Measurements from ENCODE around the gene POU2F1.
"Not testable (repeated sequence)": the region's sequence is repeated elsewhere in the genome, so short reads cannot be mapped to it uniquely, and the experiment has no call there.

The POU2F1 gene

DNA sequence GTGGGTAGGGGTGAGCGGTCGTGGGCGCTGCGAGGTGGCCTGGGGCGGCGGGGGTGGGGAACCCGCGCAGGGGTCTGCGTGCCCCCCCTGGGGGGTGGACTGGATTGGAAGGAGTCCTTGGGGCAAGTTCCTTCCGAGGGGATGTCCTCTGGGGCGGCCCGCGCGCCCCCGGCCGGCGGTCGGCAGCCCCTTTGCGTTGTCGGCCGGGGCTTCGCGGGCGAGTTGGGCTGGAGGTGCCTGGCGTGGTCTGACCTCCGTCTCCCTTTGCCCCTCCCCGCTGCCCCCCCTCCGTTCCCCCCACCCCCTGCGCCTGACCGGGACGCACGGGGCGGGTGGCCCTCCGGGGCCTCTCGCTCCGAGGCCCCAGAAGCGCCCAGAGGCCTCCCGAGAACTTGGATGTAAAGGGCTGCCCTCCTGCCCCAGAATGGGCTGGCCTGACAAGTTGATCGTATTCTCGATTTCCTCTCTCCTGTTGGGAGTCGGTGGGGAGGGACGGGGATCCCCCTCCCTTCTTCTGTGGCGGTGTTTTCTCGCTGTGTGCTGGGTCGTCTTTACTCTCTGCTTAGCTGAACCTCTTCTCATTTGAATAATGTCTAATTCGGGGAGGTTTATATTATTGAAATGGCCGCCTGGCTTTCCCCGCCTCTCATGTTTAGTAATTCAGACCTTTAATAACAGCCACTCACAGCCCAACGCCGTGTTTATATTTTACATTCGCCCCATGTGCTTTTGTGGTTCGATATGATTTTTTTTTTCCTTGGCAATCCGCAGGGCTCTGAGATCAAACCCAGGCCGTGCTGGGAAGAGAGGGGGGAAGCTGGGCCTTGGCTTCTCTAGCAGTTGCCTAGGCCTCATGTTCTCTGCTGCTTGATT is 1.3 kb downstream of the POU2F1 start:
- Histone ChIP-seq H3K4me3 (ENCODE audit: low read length in 2 of 2) (peak overlapping the region; percentile 73 to 97), H3K79me1 (ENCODE audit: low read depth, low read length) (peaks cover 2% of the 10 kb centered on the region), H3K36me3 (replicated peaks in 1 of 2; ENCODE audit: control insufficient read depth in 2 of 2, insufficient read depth in 2 of 2, low read length in 2 of 2) (no peaks in the 10 kb centered on the region), H4K8ac (ENCODE audit: low read depth, low read length) (no peak overlapping the region), H3K4me1 (ENCODE audit: control insufficient read depth in 2 of 2, insufficient read depth in 1 of 2, low read depth in 1 of 2, low read length in 2 of 2) (peaks cover 3 to 14% of the 10 kb centered on the region in 2 donors), H3K27me3 (ENCODE audit: control insufficient read depth in 3 of 3, insufficient read depth in 3 of 3, low read depth in 1 of 3, low read length in 3 of 3) (no peaks in the 10 kb centered on the region), H4K91ac (ENCODE audit: low read depth, low read length, poor library complexity) (no peak overlapping the region), H3K4ac (ENCODE audit: low read length) (peak overlapping the region; percentile 72), H2AFZ (ENCODE audit: low read length) (peak overlapping the region; percentile 87), H3K4me2 (ENCODE audit: insufficient read depth, low read length, poor library complexity, severe bottlenecking) (peak overlapping the region; percentile 60), H2BK120ac (ENCODE audit: low read depth, low read length) (no peak overlapping the region), H2BK5ac (ENCODE audit: low read length) (peak overlapping the region; percentile 96), H3K27ac (replicated peaks; ENCODE audit: low read length) (peak overlapping the region; percentile 87), H2BK15ac (ENCODE audit: low read length) (peak overlapping the region; percentile 58), H3K23ac (ENCODE audit: low read depth, low read length, poor library complexity) (peak overlapping the region; percentile 89), H3K9me3 (replicated peaks in 1 of 2; ENCODE audit: control insufficient read depth in 2 of 2, insufficient read depth in 1 of 2, low read depth in 1 of 2, low read length in 2 of 2) (no peaks in the 10 kb centered on the region), H2AK5ac (ENCODE audit: low read depth, low read length) (peak overlapping the region; percentile 91), H3K18ac (ENCODE audit: low read length) (peak overlapping the region; percentile 97), H3K9ac (ENCODE audit: low read depth, low read length, poor library complexity) (peak overlapping the region; percentile 97), H3K14ac (ENCODE audit: low read length) (no peak overlapping the region), H2BK12ac (ENCODE audit: low read length) (peak overlapping the region; percentile 58)
- DNase-seq (ENCODE audit: low spot score) = peak; percentile 56
- no CpG with 5 or more reads among the region's 54 CpGs for WGBS, 2 donors (ENCODE audit: extremely low coverage in 2 of 2, insufficient read length in 2 of 2, insufficient replicate concordance in 1 of 2)

DNA sequence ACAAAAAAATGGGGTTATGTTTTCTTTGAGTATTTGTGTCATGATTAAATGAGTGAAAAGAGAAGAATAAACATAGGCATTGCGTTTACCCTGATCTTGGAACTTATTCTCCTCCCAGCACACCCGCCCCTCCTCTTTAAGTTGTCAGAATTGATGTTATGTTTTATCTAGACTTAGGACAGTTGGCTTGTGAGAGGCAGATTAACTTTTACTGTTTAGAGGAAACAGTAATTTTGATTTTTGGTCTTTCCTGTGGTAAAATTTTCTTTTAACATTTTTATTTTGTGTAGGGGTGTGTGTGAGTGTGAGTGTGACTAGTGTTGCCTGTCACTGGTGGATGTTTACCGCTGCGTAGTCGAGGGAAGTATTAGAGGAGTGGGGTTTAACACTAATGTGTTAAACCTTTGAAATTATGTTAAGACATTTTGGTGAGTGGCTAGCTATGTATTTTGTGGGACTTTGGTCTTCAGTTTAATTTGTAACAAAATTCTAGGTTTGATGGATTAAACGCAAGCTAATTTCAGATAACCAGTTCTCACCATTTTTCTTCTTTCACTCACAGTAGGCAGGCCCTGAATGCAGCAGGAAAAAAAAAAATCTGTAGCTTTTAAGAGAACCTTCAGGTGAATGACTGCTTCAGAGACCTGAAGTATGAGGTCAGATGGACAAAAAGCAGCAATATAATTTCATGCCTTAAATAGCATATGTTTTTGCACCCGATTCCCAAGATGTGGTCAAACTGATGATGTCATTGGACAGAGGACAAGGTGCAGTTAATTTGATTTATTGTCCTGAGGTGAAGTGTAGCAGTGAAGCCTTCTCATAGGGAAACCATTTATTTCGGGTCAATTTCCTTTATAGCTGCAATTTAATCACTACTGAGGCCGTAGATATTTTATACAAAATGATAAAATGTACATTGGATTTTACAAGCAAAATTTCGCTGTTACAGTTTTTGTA is 2.7 kb downstream of the POU2F1 start:
- no peak for DNase-seq (ENCODE audit: low spot score)
- H3K4ac ChIP-seq (ENCODE audit: low read length) = no peak overlapping the region
- no CpG with 5 or more reads among the region's 10 CpGs for WGBS, 2 donors (ENCODE audit: extremely low coverage in 2 of 2, insufficient read length in 2 of 2, insufficient replicate concordance in 1 of 2)
- H3K14ac ChIP-seq (ENCODE audit: low read length) = no peak overlapping the region
- no peak overlapping the region for H2BK15ac ChIP-seq (ENCODE audit: low read length)
- no peak overlapping the region for H3K27ac ChIP-seq (replicated peaks; ENCODE audit: low read length)
- no peak overlapping the region for H2AK5ac ChIP-seq (ENCODE audit: low read depth, low read length)
- H2BK5ac ChIP-seq (ENCODE audit: low read length) = no peak overlapping the region
- no peak overlapping the region for H3K4me2 ChIP-seq (ENCODE audit: insufficient read depth, low read length, poor library complexity, severe bottlenecking)
- H3K9ac ChIP-seq (ENCODE audit: low read depth, low read length, poor library complexity) = no peak overlapping the region
- H3K9me3 ChIP-seq (replicated peaks in 1 of 2; ENCODE audit: control insufficient read depth in 2 of 2, insufficient read depth in 1 of 2, low read depth in 1 of 2, low read length in 2 of 2) = no peaks in the 10 kb centered on the region
- no peak overlapping the region for H3K18ac ChIP-seq (ENCODE audit: low read length)
- no peak overlapping the region for H2BK120ac ChIP-seq (ENCODE audit: low read depth, low read length)
- no peak overlapping the region for H4K91ac ChIP-seq (ENCODE audit: low read depth, low read length, poor library complexity)
- H3K4me3 ChIP-seq (ENCODE audit: low read length in 2 of 2) = no peak overlapping the region
- H2BK12ac ChIP-seq (ENCODE audit: low read length) = no peak overlapping the region
- H4K8ac ChIP-seq (ENCODE audit: low read depth, low read length) = no peak overlapping the region
- no peak overlapping the region for H3K23ac ChIP-seq (ENCODE audit: low read depth, low read length, poor library complexity)
- H3K4me1 ChIP-seq (ENCODE audit: control insufficient read depth in 2 of 2, insufficient read depth in 1 of 2, low read depth in 1 of 2, low read length in 2 of 2) = peaks cover 3 to 14% of the 10 kb centered on the region in 2 donors
- no peaks in the 10 kb centered on the region for H3K36me3 ChIP-seq (replicated peaks in 1 of 2; ENCODE audit: control insufficient read depth in 2 of 2, insufficient read depth in 2 of 2, low read length in 2 of 2)
- no peak overlapping the region for H2AFZ ChIP-seq (ENCODE audit: low read length)
- peaks cover 2% of the 10 kb centered on the region for H3K79me1 ChIP-seq (ENCODE audit: low read depth, low read length)
- no peaks in the 10 kb centered on the region for H3K27me3 ChIP-seq (ENCODE audit: control insufficient read depth in 3 of 3, insufficient read depth in 3 of 3, low read depth in 1 of 3, low read length in 3 of 3)

DNA sequence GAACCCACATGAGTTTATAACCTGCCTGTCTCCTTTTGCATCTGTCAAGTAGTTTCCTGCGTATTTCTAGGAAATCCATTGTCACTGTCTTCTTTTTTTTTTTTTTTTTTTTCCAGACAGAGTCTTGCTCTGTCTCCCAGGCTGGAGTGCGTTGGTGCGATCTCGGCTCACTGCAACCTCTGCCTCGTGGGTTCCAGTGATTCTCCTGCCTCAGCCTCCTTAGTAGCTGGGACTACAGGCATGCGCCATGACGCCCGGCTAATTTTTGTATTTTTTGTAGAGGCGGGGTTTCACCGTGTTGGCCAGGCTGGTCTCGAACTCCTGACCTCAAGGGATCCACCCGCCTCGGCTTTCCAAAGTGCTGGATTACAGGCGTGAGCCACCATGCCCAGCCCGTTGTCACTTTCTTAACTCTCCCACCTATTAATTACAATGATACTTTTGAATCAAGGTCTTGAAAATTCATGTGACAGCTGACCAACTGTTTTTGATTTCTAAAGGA is 4.1 kb downstream of the POU2F1 start:
- not testable (repeated sequence) for H3K27ac ChIP-seq (replicated peaks; ENCODE audit: low read length); H3K4me2 ChIP-seq (ENCODE audit: insufficient read depth, low read length, poor library complexity, severe bottlenecking); H3K27me3 ChIP-seq (ENCODE audit: control insufficient read depth in 3 of 3, insufficient read depth in 3 of 3, low read depth in 1 of 3, low read length in 3 of 3); H3K4me3 ChIP-seq (ENCODE audit: low read length in 2 of 2); H3K79me1 ChIP-seq (ENCODE audit: low read depth, low read length); H4K91ac ChIP-seq (ENCODE audit: low read depth, low read length, poor library complexity); H4K8ac ChIP-seq (ENCODE audit: low read depth, low read length); H3K23ac ChIP-seq (ENCODE audit: low read depth, low read length, poor library complexity); DNase-seq (ENCODE audit: low spot score); H2BK15ac ChIP-seq (ENCODE audit: low read length); H2AFZ ChIP-seq (ENCODE audit: low read length); H3K4ac ChIP-seq (ENCODE audit: low read length); H2AK5ac ChIP-seq (ENCODE audit: low read depth, low read length); H3K9me3 ChIP-seq (replicated peaks in 1 of 2; ENCODE audit: control insufficient read depth in 2 of 2, insufficient read depth in 1 of 2, low read depth in 1 of 2, low read length in 2 of 2); H3K36me3 ChIP-seq (replicated peaks in 1 of 2; ENCODE audit: control insufficient read depth in 2 of 2, insufficient read depth in 2 of 2, low read length in 2 of 2); H2BK12ac ChIP-seq (ENCODE audit: low read length); H3K14ac ChIP-seq (ENCODE audit: low read length); H3K9ac ChIP-seq (ENCODE audit: low read depth, low read length, poor library complexity); H2BK120ac ChIP-seq (ENCODE audit: low read depth, low read length); H2BK5ac ChIP-seq (ENCODE audit: low read length); H3K18ac ChIP-seq (ENCODE audit: low read length)
- peaks cover 1 to 14% of the 10 kb centered on the region in 2 donors for H3K4me1 ChIP-seq (ENCODE audit: control insufficient read depth in 2 of 2, insufficient read depth in 1 of 2, low read depth in 1 of 2, low read length in 2 of 2)
- no CpG with 5 or more reads among the region's 15 CpGs for WGBS, 2 donors (ENCODE audit: extremely low coverage in 2 of 2, insufficient read length in 2 of 2, insufficient replicate concordance in 1 of 2)
